GM04503 (cell line): ENCODE results near the gene TNFAIP3.
A peak's percentile ranks its signal among the peaks of the same experiment; 100 is the strongest.

Source experiments
- DNase-seq: peaks from one replicate; pipeline ENCODE4 v3.0.0-alpha.2; 2012; ENCODE audit warnings: low read depth

TNFAIP3 gene

DNA sequence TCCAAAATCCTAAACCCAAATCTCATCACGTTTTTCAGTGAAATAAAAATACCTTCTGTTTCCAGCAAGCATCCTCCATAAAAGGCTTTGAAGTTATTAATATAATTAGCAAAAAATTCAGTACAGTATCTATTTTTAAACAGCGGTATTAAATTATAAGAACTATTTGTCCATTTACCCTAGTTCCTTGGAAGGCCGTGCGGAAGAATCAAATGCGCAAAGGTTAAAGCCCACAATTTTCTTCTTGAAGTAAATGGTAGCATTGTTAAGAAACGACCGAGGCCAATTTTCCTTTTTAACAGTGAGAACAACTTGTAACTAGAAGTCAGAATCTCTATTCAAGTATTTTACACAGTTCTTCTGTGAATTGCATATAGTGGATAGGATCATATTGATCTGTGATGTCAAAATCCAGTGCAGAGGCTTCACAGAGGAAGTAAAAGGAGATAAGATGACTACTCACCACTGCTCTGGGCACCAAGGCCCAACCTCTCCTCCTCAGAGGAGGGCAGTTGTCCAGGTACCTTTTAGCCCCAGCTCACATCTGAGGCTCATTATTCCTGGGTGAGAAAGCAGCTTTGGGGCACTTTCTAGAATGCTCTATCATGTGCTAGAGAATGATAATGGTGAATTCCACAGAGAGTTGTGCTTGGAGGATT lies 36.3 kb downstream of the TNFAIP3 start:
- no peak for DNase-seq

DNA sequence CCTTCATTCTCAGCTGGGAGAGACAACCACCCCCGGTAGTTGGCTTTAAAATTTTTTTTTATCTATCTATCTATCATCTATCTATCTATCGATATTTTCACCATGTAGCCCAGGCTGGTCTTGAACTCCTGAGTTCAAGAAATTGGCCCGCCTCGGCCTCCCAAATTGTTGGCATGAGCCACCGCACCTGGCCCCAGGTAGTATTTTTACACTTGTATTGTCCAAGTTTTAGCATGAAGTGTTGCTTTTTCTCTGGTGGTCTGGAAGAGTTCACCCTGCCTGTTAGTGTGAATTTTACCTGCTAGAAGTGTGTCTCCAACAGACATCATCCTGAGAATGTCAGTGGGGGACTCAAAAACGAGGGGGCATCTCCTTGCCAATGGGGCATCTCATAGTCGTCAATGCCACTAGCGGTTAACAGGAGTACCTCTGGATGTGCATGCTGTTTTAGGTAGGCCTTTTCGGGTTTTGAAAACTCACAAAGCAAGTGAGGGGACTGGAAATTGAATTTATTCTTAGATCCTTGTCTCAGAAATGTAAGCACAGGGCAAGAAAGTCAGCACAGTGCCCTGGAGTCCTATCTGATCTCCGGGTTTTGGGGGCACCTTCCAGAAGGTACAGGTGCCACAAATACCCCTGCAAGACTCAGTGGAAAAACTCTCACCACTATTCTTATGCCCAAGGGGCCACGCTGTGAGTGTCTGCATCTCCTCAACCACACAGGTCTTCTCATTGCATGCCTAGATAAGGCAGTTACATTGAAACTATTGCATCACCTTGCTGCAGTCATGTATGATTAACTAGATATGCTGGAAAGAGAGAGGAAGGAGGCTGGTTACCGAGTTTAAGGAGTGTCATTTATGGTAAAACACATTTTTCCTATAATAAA lies 37.1 kb downstream of the TNFAIP3 start:
- DNase-seq = no peak

DNA sequence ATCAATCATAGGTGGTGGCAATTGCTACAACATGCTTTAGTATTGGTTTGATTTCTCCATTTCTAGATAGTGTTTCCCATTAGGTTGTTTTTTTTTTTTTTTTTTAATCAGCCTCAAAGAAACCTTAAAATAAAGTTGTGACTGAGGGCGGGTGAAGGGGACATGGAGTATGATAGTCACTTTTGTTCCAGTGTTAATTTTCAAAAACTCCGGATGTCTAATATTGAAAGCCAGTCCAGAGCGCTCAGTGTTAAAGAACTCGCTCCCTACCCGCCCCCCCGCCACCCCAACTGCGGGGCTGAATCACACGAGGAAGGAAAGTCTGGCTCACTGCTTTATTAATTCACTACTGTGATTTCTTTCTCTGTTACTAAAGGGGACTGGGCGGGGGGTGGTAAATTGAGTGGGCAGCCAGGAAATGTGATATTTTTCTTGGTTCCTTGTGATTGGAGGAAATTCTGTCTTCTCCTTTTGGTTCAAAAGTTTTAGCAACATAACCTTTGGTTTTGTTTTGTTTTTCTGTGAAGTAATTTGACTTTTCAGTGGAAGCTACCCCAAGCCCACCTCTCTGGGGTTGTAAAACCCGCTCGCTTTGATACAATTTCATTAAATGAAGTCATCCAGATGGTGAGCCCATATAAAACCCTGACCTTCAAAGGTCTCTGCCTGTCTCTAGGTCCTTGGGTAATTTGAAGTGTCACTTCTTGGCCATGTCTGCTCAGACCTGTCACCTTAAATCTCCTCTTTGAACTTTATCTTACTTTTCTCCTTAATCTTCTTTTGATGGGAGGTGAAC lies 38.0 kb downstream of the TNFAIP3 start:
- no peak for DNase-seq

DNA sequence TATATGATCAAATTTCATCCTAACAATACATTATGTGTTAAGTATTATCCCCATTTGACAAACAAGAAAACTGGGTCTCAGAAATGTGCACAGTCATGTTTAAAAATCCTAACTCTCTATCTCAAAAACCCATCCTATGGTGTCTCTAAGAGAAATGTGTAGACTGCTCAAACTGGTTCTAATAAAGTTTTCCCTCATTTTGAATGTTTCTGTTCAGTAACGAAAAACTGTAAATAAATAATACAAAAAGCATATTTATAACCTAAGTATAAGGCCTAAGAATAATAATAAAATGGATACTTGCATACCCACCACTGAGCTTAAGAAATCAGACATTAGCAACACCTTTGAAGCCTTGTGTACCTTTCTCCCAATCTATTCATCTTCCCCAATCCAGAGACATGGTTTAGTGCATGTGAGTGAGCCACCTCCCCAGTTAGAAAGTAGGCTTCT lies 39.0 kb downstream of the TNFAIP3 start:
- DNase-seq = no peak

DNA sequence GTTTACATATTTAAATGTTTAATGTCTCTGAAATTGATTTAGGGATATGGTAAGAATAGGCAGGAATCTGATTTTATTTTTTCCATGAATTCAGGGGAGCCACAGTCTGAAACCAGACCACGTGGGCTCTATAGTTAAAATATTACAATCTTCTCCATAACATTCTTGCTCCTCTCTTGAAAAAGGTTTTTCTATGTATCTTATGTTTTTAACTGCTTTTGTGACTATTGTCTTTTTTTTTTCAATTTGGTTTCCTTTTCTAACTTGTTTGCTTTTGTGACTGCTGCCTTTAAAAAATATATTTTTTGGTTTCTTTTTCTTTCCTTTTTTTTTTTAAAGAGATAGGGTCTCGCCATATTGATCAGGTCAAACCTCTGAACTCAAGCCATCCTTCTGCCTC lies 40.1 kb downstream of the TNFAIP3 start:
- no peak for DNase-seq

DNA sequence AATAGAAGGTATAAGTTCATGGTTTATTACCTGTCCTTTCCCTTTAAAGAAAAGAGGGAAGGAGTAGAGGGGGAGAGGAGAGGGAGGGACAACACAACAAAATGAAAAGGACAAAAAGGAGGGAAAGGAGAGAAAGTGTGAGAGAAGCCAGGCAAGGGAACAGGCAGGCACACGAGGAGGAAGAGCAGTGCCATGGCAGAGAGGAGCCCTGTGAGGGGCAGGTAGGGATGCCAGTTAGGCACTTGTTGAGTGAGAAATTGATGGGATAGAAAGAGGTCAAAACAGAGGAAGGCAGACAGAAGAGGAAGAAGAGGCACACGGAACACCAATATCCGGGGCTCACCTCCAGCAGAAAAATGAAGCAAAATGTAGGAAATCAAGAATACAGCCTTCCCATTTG lies 42.5 kb downstream of the TNFAIP3 start:
- no peak for DNase-seq

DNA sequence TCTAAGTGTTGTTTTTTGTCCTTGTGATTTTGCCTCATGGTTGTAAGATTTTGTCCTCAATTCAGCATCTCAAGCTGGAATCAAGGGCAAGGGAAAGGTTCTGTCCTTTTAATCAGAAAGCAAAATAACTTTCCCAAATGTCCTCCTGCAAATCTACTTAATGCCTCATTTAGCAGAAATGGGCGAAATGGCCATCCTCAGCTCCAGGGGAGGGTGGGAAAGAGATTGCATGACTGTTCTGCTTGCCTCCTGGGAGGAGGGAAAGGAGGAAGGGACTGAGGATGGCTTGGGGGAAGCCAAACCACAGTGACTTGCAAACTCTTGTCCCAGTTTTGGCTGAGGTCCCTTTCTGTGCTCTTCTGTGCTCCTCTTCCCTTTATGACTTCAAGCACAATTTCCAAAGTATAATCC lies 43.4 kb downstream of the TNFAIP3 start:
- peak; percentile 30 for DNase-seq

DNA sequence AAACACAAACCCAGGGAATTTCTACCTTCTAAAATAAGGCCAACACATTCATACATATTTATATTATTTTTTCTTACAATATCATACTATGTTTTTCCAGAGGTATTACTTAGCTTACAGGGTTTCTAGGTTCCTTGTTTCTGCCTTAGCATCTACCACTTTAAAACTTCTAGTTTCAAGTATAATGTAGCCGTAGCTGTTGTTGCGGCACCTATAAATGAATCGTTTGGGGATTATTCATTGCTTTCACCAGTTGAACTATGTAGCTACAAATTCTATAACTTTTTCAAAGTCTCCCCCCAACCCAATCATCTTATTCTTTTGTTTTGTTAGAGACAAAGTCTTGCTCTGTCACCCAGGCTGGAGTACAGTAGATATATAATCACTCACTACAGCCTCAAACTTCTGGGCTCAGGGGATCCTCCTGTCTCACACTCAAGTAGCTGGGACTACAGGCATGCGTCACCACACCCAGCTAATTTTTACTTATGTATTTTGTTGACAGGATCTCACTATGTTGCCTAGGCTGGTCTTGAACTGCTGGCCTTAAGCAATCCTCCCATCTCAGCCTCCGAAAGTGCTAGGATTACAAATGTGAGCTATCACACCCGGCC lies 43.9 kb downstream of the TNFAIP3 start:
- DNase-seq = no peak

GRCh38 chr6:137911675-137912191 lies 44.7 kb downstream of the TNFAIP3 start:
- DNase-seq = no peak

GRCh38 chr6:137912813-137913212 lies 45.8 kb downstream of the TNFAIP3 start:
- DNase-seq = no peak

- DNase-seq = no peak
Measured at GRCh38 chr6:137913434-137913833, 46.4 kb downstream of the TNFAIP3 start.

GRCh38 chr6:137913996-137914529 lies 47.0 kb downstream of the TNFAIP3 start:
- DNase-seq = no peak

DNA sequence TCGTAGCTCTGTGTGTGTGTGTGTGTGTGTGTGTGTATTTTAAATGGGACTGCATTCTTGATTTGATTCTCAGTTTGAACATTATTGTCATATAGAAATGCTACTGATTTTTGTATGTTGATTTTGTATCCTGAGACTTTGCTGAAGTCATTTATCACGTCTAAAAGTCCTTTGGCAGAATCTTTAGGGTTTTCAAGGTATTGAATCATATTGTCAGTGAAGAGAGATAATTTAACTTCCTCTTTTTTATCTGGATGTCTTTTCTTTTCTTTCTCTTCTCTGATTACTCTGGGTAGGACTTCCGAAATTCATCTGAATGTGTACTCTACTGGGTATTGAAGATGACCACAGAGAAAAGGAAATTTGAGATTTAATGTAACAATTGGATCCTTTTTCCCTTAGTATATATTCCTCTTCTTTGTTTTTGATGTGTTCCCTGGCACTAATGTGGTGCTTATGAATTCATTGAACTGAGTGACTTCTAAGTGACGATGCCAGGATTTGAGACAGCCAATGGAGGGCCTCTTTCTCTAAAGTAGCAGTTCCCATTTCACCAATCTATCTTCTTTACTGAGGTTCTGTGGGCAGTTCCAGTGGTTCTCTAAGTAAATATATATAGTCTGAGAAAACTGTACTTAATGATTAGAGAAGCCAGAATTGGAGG lies 47.6 kb downstream of the TNFAIP3 start:
- no peak for DNase-seq

GRCh38 chr6:137915790-137916189 lies 48.7 kb downstream of the TNFAIP3 start:
- DNase-seq = no peak

- no peak for DNase-seq
Measured at GRCh38 chr6:137917551-137918325, 50.7 kb downstream of the TNFAIP3 start.

DNA sequence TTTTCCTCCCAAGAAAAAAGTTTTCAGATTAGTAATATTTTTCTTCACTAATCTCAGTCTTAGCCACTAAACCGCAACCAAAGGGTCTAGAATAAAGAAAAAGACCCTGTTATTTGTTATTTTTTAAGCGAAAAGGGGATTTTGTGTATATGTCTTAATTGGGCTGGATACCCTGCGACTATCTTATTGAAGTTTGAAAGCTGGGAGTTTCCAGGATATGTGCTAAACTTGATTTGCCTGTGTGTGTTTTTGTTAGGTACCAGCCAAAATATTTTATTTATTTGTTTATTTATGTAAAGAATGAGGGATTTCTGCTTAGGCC lies 52.4 kb downstream of the TNFAIP3 start:
- no peak for DNase-seq

GRCh38 chr6:137919837-137920730 lies 53.0 kb downstream of the TNFAIP3 start:
- DNase-seq = no peak

DNA sequence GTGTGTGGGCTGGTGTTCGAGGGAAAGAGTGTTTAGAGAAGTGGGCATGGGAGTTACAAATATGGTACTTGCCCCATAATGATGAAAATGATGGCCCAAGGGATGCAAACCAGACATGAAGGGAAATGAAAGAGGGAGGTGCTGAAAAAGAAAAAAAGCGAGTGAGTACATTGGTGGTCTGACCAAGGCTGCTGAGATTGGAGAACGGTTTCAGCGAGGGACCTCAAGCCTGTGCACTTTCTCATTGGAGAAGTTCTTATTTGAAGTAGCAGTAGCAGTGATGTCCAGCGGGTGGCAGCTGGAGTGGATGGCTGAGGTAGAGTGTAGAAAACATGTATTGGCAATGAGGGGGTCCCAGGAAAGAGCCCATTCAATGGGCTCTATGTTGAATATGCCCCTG lies 54.8 kb downstream of the TNFAIP3 start:
- no peak for DNase-seq

- no peak for DNase-seq
Measured at GRCh38 chr6:137923866-137924653, 57.0 kb downstream of the TNFAIP3 start.
